Measurements from ENCODE around the gene SMIM10L2A. TPM values are rescaled to one million over a fixed set of nuclear protein-coding genes. Genes with fewer than 3 reads are reported as not detected.
"Not testable (repeated sequence)": the region's sequence is repeated elsewhere in the genome, so short reads cannot be mapped to it uniquely, and the experiment has no call there.

SMIM10L2A gene
- total and polyA plus RNA-seq, 4 experiments from 2014 or later, result 0.06 to 3.1 (median 1.5) TPM

DNA sequence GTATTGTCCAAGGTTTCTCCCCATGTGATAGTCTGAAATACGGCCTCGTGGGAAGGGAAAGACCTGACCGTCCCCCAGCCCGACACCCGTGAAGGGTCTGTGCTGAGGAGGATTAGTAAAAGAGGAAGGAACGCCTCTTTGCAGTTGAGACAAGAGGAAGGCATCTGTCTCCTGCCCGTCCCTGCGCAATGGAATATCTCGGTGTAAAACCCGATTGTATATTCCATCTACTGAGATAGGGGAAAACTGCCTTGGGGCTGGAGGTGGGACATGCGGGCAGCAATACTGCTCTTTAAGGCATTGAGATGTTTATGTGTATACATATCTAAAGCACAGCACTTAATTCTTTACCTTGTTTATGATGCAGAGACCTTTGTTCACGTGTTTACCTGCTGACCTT, 15.3 kb upstream of the SMIM10L2A start:
- intact Hi-C loops (cut with micrococcal nuclease); DNase-seq; H3K36me3 Mint-ChIP-seq; H3K9me3 Mint-ChIP-seq; H3K36me3 ChIP-seq (ENCODE audit: insufficient read depth, low read length); POLR2A ChIA-PET (ENCODE audit: partially characterized antibody); H3K9me3 ChIP-seq (ENCODE audit: control insufficient read depth in 1 of 2, low read length in 2 of 2); H3K27ac Mint-ChIP-seq; H3K27ac ChIP-seq (ENCODE audit: low read depth, low read length); H3K4me3 ChIP-seq (ENCODE audit: low read length in 2 of 2); H3K4me3 Mint-ChIP-seq; H3K27me3 ChIP-seq (ENCODE audit: insufficient read depth, low read length); H3K27me3 Mint-ChIP-seq; CTCF ChIA-PET (ENCODE audit: partially characterized antibody): not testable (repeated sequence)
- peaks cover 16 to 25% (median 22%) of the 10 kb centered on the region in 4 donors for H3K4me1 Mint-ChIP-seq
- H3K4me1 ChIP-seq (ENCODE audit: insufficient read depth, low read length), result peaks cover 25% of the 10 kb centered on the region

DNA sequence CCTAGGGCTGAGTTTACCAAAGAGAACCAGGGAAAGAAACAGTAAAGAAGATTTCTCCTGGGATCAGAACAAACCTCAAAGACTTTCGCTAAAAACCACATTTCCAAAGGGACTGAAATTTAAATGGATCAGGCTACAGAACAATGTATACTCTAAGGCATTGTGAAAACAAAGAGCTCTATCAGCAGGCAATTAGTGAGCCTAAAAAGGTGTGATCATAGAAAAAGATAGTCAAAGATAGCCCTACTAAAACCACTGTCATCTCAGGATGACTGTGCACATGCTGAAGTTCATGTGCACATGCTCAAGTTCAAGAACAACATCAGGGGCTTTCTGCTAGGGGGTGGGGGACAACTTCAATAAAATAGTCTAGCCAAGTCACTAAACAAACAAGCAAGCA, 12.9 kb upstream of the SMIM10L2A start:
- H3K27ac ChIP-seq (ENCODE audit: low read depth, low read length), result no peak overlapping the region
- no peak overlapping the region for H3K27ac Mint-ChIP-seq
- peaks cover 2 to 6% (median 5%) of the 10 kb centered on the region in 4 donors for H3K4me1 Mint-ChIP-seq
- H3K4me3 ChIP-seq (ENCODE audit: low read length in 2 of 2), result no peak overlapping the region
- no peaks in the 10 kb centered on the region for H3K36me3 ChIP-seq (ENCODE audit: insufficient read depth, low read length)
- H3K9me3 ChIP-seq (ENCODE audit: control insufficient read depth in 1 of 2, low read length in 2 of 2), result no peaks in the 10 kb centered on the region
- H3K27me3 Mint-ChIP-seq, result no peaks in the 10 kb centered on the region
- no peak for DNase-seq
- intact Hi-C loops (cut with micrococcal nuclease), result no loop called here
- peaks cover 6% of the 10 kb centered on the region for H3K4me1 ChIP-seq (ENCODE audit: insufficient read depth, low read length)
- H3K27me3 ChIP-seq (ENCODE audit: insufficient read depth, low read length), result no peaks in the 10 kb centered on the region
- ChIA-PET CTCF (ENCODE audit: partially characterized antibody) (no interaction called here), POLR2A (ENCODE audit: partially characterized antibody) (no interaction called here)
- no peak overlapping the region for H3K4me3 Mint-ChIP-seq
- peaks cover 0 to 8% (median 2%) of the 10 kb centered on the region in 8 donors for H3K9me3 Mint-ChIP-seq
- no peaks in the 10 kb centered on the region for H3K36me3 Mint-ChIP-seq

DNA sequence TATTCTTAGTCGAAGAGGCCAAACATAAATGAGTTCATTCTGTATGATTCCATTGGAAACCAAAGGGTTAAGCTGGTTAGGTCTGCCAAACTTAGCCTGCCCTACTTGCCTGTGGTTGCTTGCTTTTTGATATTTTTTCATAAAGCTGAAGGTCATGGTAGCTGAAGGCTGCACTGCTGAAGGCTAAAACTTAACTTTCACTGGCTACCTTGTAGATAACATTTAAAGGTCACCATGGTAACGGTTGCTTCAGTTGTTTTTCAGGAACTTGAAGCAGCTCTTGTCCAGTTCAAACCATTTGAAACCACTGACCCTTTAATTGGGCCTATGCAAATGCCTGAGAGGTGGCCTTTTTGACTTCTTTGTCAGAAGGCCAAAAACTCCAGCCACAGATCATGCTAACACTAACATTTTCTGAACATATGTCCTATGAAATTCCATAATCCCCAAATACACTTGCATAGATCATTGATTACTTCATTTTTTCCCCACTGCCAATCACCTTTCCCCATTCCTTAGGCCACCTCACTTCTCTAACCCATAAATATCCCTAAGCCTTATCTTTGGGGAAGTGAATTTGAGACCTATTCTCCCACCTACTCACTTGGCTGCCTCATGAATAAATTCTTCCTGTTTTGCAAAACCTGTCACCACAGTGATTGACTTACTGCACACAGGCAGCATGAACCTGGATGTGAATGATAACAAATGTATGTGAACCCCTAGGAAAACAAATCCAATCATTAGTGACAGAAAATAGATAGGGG, 10.7 kb upstream of the SMIM10L2A start:
- Histone ChIP-seq H3K27ac (ENCODE audit: low read depth, low read length) (no peak overlapping the region), H3K36me3 (ENCODE audit: insufficient read depth, low read length) (no peaks in the 10 kb centered on the region), H3K4me3 (ENCODE audit: low read length in 2 of 2) (no peak overlapping the region), H3K9me3 (ENCODE audit: control insufficient read depth in 1 of 2, low read length in 2 of 2) (no peaks in the 10 kb centered on the region), H3K4me1 (ENCODE audit: insufficient read depth, low read length) (no peaks in the 10 kb centered on the region), H3K27me3 (ENCODE audit: insufficient read depth, low read length) (no peaks in the 10 kb centered on the region)
- POLR2A ChIA-PET (ENCODE audit: partially characterized antibody), result interaction anchor here (0.5 kb wide), 1 partner anchor 78 kb away, joined by 3 read pairs; no protein-coding TSS in a partner anchor
- peaks cover 0 to 8% (median 2%) of the 10 kb centered on the region in 8 donors for H3K9me3 Mint-ChIP-seq
- no peaks in the 10 kb centered on the region for H3K36me3 Mint-ChIP-seq
- H3K27ac Mint-ChIP-seq, result no peak overlapping the region
- H3K4me1 Mint-ChIP-seq, result peaks cover 0 to 2% (median 0%) of the 10 kb centered on the region in 4 donors
- CTCF ChIA-PET (ENCODE audit: partially characterized antibody), result no interaction called here
- H3K27me3 Mint-ChIP-seq, result no peaks in the 10 kb centered on the region
- H3K4me3 Mint-ChIP-seq, result no peak overlapping the region
- intact Hi-C loops (cut with micrococcal nuclease), result no loop called here
- DNase-seq, result no peak

DNA sequence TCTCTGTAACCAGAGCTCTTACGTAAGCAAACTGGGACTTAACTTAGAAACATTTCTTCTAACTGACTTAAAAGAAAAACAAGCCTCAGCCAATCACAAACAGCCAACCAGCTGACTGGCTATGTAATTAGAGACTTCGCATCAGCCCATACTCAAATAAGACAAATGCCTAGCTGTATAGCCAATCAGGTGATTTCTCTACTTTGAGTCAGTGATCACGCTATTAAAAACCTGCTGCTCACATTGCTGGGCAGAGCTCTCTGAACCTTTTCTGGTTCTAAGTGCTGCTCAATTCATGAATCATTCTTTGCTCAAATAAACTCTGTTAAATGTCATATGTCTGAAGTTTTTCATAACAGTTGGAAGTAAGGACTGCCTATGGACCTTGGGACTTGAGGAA, 9.9 kb upstream of the SMIM10L2A start:
- ChIA-PET POLR2A (ENCODE audit: partially characterized antibody) (no interaction called here), CTCF (ENCODE audit: partially characterized antibody) (interaction anchor here (0.7 kb wide), 1 partner anchor 20 kb away, joined by 3 read pairs; no protein-coding TSS in a partner anchor)

DNA sequence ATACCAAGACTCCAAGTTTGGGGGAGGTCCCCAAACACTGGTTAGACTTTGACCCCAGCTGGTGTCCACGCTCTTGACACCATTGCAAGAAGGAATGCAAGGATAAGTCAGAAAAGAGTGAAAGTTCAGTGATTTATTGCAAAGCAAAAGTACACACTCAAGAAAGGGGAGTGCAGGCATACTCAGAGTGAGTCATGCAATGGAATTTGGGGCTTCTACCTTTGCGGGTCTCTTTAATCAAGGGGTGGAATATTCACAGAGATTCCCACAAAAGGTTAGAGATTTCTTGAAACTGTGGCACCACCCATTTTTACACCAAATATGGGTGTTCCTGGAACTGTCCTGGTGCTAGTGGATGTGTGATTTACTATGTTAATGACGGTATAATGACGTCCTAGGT, 5.2 kb upstream of the SMIM10L2A start:
- Histone ChIP-seq H3K4me1 (ENCODE audit: insufficient read depth, low read length) (peaks cover 5% of the 10 kb centered on the region), H3K4me3 (ENCODE audit: low read length in 2 of 2) (no peak overlapping the region), H3K27ac (ENCODE audit: low read depth, low read length) (no peak overlapping the region), H3K27me3 (ENCODE audit: insufficient read depth, low read length) (no peaks in the 10 kb centered on the region), H3K9me3 (ENCODE audit: control insufficient read depth in 1 of 2, low read length in 2 of 2) (no peaks in the 10 kb centered on the region), H3K36me3 (ENCODE audit: insufficient read depth, low read length) (no peaks in the 10 kb centered on the region)
- no peak overlapping the region for H3K27ac Mint-ChIP-seq
- H3K27me3 Mint-ChIP-seq, result no peaks in the 10 kb centered on the region
- H3K4me3 Mint-ChIP-seq, result no peak overlapping the region
- ChIA-PET CTCF (ENCODE audit: partially characterized antibody) (no interaction called here), POLR2A (ENCODE audit: partially characterized antibody) (no interaction called here)
- H3K4me1 Mint-ChIP-seq, result peaks cover 5 to 7% (median 5%) of the 10 kb centered on the region in 4 donors
- intact Hi-C loops (cut with micrococcal nuclease), result no loop called here
- no peaks in the 10 kb centered on the region for H3K36me3 Mint-ChIP-seq
- H3K9me3 Mint-ChIP-seq, result peaks cover 0 to 8% (median 2%) of the 10 kb centered on the region in 8 donors
- DNase-seq, result no peak

More for the DNA sequence above, 9.9 kb upstream of the SMIM10L2A start:
- Histone ChIP-seq H3K4me3 (ENCODE audit: low read length in 2 of 2) (no peak overlapping the region), H3K9me3 (ENCODE audit: control insufficient read depth in 1 of 2, low read length in 2 of 2) (no peaks in the 10 kb centered on the region), H3K36me3 (ENCODE audit: insufficient read depth, low read length) (no peaks in the 10 kb centered on the region), H3K27me3 (ENCODE audit: insufficient read depth, low read length) (no peaks in the 10 kb centered on the region), H3K4me1 (ENCODE audit: insufficient read depth, low read length) (no peaks in the 10 kb centered on the region), H3K27ac (ENCODE audit: low read depth, low read length) (no peak overlapping the region)
- Mint-ChIP-seq H3K9me3 (peaks cover 0 to 8% (median 2%) of the 10 kb centered on the region in 8 donors), H3K4me1 (peaks cover 0 to 2% (median 0%) of the 10 kb centered on the region in 4 donors), H3K36me3 (no peaks in the 10 kb centered on the region), H3K27me3 (no peaks in the 10 kb centered on the region), H3K4me3 (no peak overlapping the region), H3K27ac (no peak overlapping the region)
- DNase-seq, result no peak
- intact Hi-C loops (cut with micrococcal nuclease), result no loop called here

DNA sequence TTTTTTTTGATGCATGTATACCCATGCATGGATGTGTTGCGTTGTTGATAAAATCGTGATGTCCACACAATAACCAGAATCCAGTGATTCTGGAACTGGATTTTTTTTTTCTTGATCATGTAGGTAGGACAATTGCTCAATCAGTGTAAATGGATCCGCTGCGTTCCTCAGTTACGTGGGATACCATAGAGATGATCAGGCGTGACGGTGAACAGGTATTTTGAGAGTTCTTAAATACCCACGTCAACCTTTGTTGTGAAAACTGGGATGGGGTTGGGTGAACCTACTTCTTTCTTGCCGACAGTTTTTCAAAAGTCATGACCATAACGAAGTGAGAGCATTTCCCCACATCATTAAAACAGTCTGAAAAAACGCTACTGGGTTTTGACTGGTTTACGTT, 913 bp upstream of the SMIM10L2A start:
- Histone ChIP-seq H3K4me1 (ENCODE audit: insufficient read depth, low read length) (peaks cover 5% of the 10 kb centered on the region), H3K27me3 (ENCODE audit: insufficient read depth, low read length) (no peaks in the 10 kb centered on the region), H3K9me3 (ENCODE audit: control insufficient read depth in 1 of 2, low read length in 2 of 2) (no peaks in the 10 kb centered on the region), H3K27ac (ENCODE audit: low read depth, low read length) (no peak overlapping the region), H3K36me3 (ENCODE audit: insufficient read depth, low read length) (no peaks in the 10 kb centered on the region), H3K4me3 (ENCODE audit: low read length in 2 of 2) (no peak overlapping the region)
- Mint-ChIP-seq H3K27ac (peak overlapping the region in 2 of 7 donors; percentile 43 to 51), H3K4me3 (peak overlapping the region in 6 of 8 donors; percentile 62 to 84 (median 80)), H3K27me3 (no peaks in the 10 kb centered on the region), H3K4me1 (peaks cover 5 to 13% (median 6%) of the 10 kb centered on the region in 4 donors), H3K36me3 (no peaks in the 10 kb centered on the region), H3K9me3 (peaks cover 0 to 1% (median 0%) of the 10 kb centered on the region in 8 donors)
- intact Hi-C loops (cut with micrococcal nuclease), result loop anchor here (1.0 to 5.0 kb wide), 3 partner anchors 37 to 124 kb away; partner anchors contain the start of gene INTS6L
- CTCF ChIA-PET (ENCODE audit: partially characterized antibody), result no interaction called here
- POLR2A ChIA-PET (ENCODE audit: partially characterized antibody), result interaction anchor here (0.7 to 1.4 kb wide), 2 partner anchors 17 to 36 kb away, joined by 3 to 4 read pairs; no protein-coding TSS in a partner anchor
- no peak for DNase-seq

DNA sequence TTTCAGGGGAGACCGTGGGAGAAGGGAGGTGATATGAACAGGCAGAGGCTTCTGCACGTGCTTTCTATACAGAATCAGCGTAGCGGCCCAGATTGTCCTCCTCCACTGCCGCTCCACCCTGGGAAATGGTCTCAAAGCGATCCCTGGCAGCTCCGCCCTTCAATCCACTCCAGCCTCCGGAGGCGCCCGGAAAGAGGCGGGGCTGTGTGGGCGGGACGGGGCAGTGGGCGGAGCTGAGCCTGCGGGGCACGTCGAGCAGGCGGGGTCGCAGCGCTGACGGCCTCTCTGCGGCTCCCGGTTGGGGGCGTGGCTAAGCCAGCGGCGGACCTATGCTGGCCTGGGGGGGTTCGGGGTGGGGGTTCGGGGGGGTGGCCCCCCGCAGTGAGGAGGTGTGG, 210 bp upstream of the SMIM10L2A start:
- CTCF ChIA-PET (ENCODE audit: partially characterized antibody), result no interaction called here
- intact Hi-C loops (cut with micrococcal nuclease), result loop anchor here (1.0 to 5.0 kb wide), 3 partner anchors 37 to 124 kb away; partner anchors contain the start of gene INTS6L
- H3K9me3 Mint-ChIP-seq, result peaks cover 0 to 1% (median 0%) of the 10 kb centered on the region in 8 donors
- Histone ChIP-seq H3K36me3 (ENCODE audit: insufficient read depth, low read length) (no peaks in the 10 kb centered on the region), H3K4me3 (ENCODE audit: low read length in 2 of 2) (peak overlapping the region in 1 of 2 donors; percentile 28), H3K27me3 (ENCODE audit: insufficient read depth, low read length) (no peaks in the 10 kb centered on the region), H3K4me1 (ENCODE audit: insufficient read depth, low read length) (peaks cover 5% of the 10 kb centered on the region), H3K27ac (ENCODE audit: low read depth, low read length) (no peak overlapping the region), H3K9me3 (ENCODE audit: control insufficient read depth in 1 of 2, low read length in 2 of 2) (no peaks in the 10 kb centered on the region)
- no peaks in the 10 kb centered on the region for H3K36me3 Mint-ChIP-seq
- H3K4me1 Mint-ChIP-seq, result peaks cover 5 to 13% (median 6%) of the 10 kb centered on the region in 4 donors
- POLR2A ChIA-PET (ENCODE audit: partially characterized antibody), result interaction anchor here (0.7 to 1.4 kb wide), 3 partner anchors 18 to 125 kb away, joined by 3 to 4 read pairs (median 4); no protein-coding TSS in a partner anchor
- H3K27ac Mint-ChIP-seq, result peak overlapping the region in 2 of 7 donors; percentile 3 to 51
- H3K27me3 Mint-ChIP-seq, result no peaks in the 10 kb centered on the region
- H3K4me3 Mint-ChIP-seq, result peak overlapping the region; percentile 30 to 84 (median 74)
- peak; percentile 81 to 86 (median 82) for DNase-seq

All from CD4-positive, alpha-beta memory T cell (primary cell).